Measurements from ENCODE around the gene ZFP90.
"Not testable (repeated sequence)": the region's sequence is repeated elsewhere in the genome, so short reads cannot be mapped to it uniquely, and the experiment has no call there.

Gene ZFP90

DNA sequence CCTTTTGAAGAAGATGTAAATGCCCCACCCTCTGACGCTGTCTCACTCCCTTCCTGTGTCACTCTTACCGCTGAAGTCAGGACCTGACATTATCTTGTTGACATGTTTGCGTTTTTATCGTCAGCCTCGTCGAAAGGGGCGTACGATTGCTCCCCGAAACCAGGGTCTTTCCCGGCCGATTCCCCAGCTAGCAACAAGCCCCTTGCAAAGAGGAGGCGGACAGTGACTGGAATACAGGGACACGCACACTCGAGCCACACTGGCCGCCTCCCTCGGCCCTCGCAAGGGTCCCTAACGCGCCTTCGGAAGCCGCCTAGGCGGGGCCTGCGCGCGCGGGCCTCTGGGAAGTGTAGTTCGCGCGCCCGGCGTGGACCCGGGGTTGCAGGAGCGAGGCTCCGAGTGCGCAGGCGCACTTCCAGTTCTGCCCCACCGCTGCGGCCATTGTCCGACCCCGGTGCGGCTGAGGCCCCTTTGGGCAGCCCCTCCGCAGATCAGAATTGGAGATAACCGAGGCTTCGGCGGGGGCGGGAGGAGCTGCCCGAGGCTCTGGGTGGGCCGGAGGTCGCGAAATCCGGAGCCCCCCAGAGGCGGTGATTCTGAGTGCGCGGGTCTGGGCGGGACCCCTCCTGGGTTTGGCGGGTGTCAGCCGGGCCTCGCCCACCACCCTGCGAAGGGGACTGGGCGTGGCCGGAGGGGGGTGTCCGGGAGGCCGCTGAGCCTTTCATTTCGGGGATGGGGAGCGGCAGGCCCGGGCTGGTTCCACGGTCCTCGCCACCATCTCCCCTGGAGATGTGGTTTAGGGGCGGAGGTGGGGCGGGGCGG, at the start of gene ZFP90:
Gene ZFP90 (plus strand): TSS at position 412 of the 822 bp plus-strand sequence. CDS start 502 bp downstream, outside the sequence.
- DNase-seq: peak; percentile 88

- DNase-seq: no peak
These were observed 48.7 kb upstream of the ZFP90 start for GRCh38 chr16:68490358-68490757.

DNA sequence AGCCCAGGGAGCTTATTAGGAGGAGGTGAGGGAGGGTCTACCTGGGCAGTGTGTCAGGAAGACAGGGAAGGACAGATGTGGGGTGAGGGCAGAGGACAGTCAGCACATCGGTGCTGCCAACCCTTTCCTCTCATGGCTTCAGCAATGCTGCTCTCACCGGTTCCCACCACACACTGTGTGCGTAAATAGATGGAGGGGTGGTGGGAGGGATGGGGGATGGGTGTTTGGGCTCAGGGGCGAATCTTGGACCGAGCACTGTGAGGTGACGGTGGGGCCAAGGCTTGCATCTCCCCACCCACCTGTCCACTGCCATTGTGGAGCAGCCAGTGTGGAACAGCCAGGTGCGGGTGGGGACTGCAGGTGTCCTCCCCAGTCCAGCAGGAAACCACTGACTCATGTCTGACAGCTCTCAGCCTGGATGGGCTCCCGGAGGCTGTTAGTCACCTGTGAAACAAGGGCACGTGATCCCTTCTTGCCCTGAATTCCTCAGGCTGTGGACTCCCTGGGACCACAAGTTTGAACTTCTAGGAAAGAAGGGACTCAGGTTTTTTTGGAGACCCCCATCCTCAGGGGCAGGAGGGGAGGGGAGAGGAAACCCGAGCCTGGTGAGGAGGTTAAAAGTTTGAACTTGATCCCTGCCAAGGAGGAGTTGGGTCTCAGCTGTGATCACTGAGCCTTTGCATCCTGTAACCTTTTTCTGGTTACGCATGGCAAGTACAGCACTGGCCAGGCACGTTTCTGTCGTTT, 48.1 kb upstream of the ZFP90 start:
- no peak for DNase-seq

GRCh38 chr16:68491576-68491950, 47.5 kb upstream of the ZFP90 start:
- no peak for DNase-seq

- DNase-seq: no peak
These were observed 46.9 kb upstream of the ZFP90 start for GRCh38 chr16:68492151-68492542.

- DNase-seq: peak; percentile 68
These were observed 46.3 kb upstream of the ZFP90 start for GRCh38 chr16:68492543-68493411.

DNA sequence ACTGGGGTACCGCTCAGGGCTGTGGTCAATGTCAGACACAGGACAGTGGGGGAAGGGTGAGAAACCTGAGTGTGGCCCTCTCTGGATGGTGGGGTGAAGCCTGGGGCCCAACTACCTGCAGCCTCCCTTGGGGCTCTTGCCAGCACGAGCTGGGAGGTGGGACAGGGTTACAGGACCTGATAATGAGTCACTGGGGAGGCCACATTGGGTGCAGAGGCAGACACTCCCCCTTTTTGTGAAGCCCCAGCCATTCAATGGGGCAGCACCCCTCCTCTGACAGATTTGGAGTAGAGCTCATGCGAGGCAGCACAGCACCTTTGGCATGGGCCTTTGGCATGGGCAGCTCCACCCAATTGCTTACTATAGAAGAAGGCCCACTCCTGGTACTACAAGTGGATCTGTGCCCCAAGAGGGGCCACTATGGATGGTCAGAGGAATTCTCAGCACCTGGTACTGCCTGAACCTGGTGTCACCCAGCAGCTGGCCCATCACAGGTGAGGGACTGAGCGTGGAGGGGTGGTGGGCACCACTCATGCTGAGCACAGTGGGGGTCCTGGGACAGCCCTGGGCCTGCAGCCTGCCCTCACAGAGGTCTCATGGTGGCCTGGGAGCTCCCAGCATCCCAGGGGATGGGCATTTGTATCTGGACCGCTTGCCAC, 45.5 kb upstream of the ZFP90 start:
- DNase-seq: no peak

DNA sequence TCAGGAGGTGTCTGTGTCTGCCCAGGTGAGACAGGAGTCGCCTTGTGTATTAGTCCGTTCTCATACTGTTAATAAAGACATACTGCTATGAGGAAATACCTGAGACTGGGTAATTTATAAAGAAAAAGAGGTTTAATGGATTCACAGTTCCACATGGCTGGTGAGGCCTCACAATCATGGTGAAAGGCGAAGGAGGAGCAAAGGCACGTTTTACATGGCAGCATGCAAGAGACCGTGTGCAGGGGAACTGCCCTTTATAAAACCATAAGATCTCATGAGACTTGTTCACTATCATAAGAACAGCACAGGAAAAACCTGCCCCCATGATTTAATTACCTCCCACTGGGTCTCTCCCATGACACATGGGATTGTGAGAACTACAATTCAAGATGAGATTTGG, 44.8 kb upstream of the ZFP90 start:
- not testable (repeated sequence) for DNase-seq

DNA sequence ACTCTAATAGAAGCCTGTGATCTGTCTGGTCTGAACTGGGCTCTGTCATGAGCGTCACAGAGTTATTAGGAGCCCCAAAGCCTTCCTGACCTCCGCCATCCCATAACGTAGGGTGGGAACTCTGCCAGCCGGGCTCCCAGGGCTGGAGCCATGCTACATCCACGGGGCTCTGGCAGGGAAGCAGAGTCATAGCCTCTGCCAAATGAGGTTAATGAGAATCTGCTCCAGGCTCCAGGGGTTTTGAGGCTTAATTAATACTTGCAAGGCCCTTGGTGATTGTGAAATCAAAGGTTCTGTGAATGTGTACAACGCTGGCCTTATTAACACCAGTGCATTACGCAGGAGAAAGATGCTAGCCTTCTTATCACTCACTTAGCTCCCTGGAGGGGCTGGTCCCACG, 42.4 kb upstream of the ZFP90 start:
- no peak for DNase-seq

- DNase-seq: no peak
These were observed 40.1 kb upstream of the ZFP90 start for GRCh38 chr16:68499006-68499405.

DNA sequence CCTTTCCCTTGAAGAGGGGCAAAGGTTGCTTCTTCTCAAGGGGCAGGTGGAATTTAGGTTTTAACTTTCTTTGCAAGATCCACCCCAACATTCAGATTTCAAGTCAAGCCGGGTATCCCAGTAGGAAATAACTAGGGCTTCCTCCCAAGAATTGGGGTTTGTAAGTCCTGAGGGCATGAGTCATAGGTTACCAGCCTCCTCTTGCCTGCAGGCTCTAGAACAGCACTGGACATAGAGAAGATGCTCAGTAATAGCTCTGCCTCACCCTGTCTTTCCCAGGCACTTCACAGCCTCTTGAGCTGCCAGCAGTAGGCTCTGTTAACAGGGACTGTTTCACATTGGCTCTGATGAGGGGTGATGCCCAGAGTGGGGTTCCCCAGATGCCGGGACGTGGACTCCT, 35.8 kb upstream of the ZFP90 start:
- DNase-seq: no peak

DNA sequence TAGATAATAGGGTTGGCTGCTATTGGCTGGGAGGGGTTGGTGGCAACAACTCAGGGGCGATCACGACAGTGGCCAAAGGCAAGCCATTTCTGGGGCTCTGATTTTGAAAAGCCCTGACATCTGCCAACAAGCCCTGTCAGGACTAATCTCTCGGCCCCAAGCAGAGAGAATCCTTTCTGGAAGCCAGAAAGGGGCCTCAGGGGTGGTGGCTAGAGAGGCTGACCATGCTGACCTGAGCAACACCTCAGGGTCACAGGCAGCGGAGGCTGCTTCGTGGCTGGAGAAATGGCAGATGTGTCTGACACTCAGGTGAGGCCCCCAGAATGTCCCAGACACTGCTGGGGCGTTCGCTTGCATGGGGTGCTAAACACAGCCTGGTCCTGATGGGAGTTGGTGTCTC, 35.0 kb upstream of the ZFP90 start:
- no peak for DNase-seq

DNA sequence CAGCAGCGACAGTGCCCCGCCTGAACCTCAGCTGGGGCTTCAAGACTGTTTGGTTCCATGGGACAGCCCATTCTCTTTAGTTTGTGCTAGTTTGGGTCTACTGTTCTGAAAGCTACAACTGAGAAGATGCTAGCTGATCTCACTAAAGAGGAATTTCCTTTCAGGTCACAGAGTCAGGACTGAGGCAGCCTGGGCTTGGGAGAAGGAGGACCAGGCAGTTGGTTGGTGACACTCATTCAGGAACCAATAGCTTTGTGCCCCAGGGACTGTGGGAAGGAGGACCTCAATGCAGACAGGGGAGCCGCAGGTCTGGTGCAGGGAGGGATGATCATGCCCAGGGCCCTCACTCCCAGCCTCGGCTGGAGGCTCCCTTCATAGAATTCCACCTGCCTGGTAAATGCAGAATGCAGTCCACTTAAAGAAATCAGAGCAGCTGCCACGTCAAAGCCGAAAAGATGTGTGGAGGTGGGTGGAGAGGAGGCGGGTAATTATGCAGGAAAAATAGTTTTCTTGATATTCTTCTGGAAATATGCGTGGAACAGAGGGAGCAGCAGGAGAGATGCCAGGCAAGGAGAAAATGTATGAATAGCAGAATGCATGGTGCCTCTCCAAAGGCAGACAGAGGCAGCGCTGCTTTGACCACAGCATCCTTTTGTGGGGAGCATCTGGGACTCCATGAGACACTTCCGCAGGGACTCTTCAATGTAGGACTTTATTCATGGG, 32.6 kb upstream of the ZFP90 start:
- DNase-seq: no peak

DNA sequence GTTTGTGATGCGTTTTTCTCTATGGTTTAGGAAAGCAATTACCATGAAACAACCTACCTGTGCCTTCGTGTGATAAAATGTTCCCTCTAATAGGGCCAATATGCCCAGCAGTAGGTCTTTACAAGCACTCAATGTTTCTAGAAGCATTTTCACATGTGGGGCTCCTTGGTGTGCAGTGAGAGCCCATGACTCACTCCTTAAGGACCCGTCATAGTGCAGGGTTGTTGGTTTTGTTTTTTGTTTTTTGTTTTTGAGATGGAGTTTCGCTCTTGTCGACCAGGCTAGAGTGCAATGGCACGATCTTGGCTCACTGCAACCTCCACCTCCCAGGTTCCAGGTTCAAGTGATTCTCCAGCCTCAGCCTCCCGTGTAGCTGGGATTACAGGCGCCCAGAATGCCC, 31.1 kb upstream of the ZFP90 start:
- no peak for DNase-seq

- no peak for DNase-seq
These were observed 30.4 kb upstream of the ZFP90 start for GRCh38 chr16:68508641-68509240.

- no peak for DNase-seq
These were observed 29.7 kb upstream of the ZFP90 start for GRCh38 chr16:68509381-68509780.

DNA sequence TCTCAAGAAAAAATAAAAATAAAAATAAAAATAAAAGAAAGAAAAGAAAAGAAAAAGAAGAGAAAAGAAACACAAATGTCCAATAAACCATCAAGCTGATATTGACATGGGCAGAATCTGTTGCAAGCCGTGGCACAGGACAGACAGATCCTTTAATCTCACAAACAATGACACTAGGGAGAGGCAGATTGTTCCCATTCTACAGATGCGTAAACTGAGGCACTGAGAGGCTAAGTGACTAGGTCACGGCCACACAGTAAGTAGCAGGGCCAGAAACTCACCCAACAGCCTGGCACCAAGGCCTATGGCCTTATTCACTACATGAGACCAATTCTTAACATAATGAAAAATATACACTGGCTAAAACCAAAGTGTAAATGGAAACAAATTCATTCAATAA, 28.3 kb upstream of the ZFP90 start:
- no peak for DNase-seq

- DNase-seq: no peak
These were observed 26.9 kb upstream of the ZFP90 start for GRCh38 chr16:68512183-68512582.

DNA sequence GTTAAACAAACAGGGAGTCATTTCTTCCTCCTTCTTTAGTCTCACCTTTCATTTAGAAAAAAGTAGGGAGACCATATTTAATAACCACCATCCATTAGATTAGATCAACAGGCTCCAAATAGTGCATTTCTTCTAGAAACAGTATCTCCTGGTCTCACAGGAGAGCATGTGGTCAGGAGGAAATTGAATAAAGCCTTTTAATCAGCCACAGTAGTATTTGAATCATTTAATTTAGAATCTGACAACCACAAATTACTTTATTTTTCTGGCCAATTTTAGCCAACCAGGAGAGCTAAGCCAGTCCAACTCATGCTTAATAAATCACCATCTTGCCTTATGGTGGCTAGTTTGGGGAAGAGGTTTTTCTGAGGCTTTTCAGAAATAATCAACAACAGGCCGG, 26.3 kb upstream of the ZFP90 start:
- no peak for DNase-seq

- DNase-seq: no peak
These were observed 24.6 kb upstream of the ZFP90 start for GRCh38 chr16:68514511-68514910.

GRCh38 chr16:68517606-68518166, 21.4 kb upstream of the ZFP90 start:
- no peak for DNase-seq

Measured in NCI-H1436 (cell line).